Left colon (tissue), 2 donors: Measurements from ENCODE around the gene LAMB3. TPM values are rescaled to one million over a fixed set of nuclear protein-coding genes. Genes with fewer than 3 reads are reported as not detected.
A peak's percentile ranks its signal among the peaks of the same experiment; 100 is the strongest.

Experiments used
- ATAC-seq: fragments of 200-7000 bp; cut with Tn5 transposase; one replicate; pipeline ENCODE4 v1.9.1; 2020; ENCODE audit warnings: mild to moderate bottlenecking, moderate library complexity
- DNase-seq, 2 donors: peaks; one replicate each; pipeline ENCODE4 v3.0.0-alpha.2; 2020
- intact Hi-C, 2 donors: fragments of 100-400 bp; cut with DNase I in 1 of 2; cut with micrococcal nuclease in 1 of 2; formaldehyde crosslinking; loops; one replicate each; pipeline versions ENCODE4 v1.11.2 to v1.14.0; 2022; cut with DNase I, micrococcal nuclease
- total RNA-seq, 2 donors: library from RNA; stranded (reverse); fragmentation: NEBNext Ultra II Directional; extraction: Animal tissue kit (Norgen Biotek cat#: 25700); gene quantifications; one replicate each; pipeline ENCODE4 v1.2.1, GENCODE V29; 2021
- donor health status: DM: no; HTN: no; CAD: no.
- donor health status: DM: yes; HTN: yes; CAD: no.

LAMB3 gene
- total RNA-seq, 2 donors from 2014 or later, result 85.2 to 136 TPM

GRCh38 chr1:209643285-209644020, 8.8 kb downstream of the LAMB3 start:
- ATAC-seq (peak; percentile 46), DNase-seq (no peak)
- intact Hi-C loops, result no loop called here

DNA sequence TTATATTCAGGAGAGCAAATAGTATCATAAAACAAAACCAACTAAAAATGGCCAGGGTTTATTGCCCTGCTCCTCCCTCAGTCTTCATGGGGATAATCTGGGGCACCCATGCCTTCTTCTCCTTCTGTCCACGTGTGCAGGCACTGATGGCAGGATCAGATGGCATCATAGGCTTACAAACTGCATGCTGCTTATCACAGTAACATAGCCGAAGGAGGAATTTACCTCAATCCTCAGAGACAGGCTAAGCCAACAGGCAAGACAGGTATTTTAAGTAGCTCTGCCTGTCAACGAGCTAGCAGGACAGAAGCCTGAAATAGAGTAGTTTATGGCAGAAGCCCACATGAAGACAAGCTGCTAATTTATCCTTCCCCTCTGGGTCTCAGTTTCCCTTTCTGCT, 9.4 kb downstream of the LAMB3 start:
- ATAC-seq (peak; percentile 95), DNase-seq (peak in 1 of 2 donors; percentile 76)
- intact Hi-C loops, result no loop called here

GRCh38 chr1:209641832-209642172, 10.4 kb downstream of the LAMB3 start:
- DNase-seq (peak; percentile 54 to 74), ATAC-seq (no peak)
- intact Hi-C loops, result no loop called here

DNA sequence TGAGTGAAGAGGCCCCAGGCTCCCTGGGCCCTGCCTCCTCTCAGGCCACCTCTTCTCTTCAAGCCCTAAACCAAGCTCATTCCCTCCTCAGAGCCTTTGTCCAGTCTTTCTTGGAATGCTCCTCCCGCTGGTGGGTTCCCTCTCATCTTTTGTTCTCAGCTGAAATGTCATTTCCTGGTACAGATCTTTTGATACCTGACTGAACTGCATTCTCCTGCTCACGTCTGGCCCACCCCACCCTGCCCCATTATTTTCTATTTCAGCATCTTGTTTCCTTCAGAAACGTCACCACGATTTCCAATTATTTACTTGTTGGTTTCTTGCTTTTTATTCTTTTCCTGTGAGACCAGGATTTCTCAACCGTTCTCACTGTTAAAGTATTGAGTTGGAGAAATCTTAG, 16.4 kb downstream of the LAMB3 start:
- intact Hi-C loops, result loop anchor here in 1 of 2 donors (10.0 kb wide), 1 partner anchor 59 kb away; no protein-coding TSS in a partner anchor
- no peak for ATAC-seq

DNA sequence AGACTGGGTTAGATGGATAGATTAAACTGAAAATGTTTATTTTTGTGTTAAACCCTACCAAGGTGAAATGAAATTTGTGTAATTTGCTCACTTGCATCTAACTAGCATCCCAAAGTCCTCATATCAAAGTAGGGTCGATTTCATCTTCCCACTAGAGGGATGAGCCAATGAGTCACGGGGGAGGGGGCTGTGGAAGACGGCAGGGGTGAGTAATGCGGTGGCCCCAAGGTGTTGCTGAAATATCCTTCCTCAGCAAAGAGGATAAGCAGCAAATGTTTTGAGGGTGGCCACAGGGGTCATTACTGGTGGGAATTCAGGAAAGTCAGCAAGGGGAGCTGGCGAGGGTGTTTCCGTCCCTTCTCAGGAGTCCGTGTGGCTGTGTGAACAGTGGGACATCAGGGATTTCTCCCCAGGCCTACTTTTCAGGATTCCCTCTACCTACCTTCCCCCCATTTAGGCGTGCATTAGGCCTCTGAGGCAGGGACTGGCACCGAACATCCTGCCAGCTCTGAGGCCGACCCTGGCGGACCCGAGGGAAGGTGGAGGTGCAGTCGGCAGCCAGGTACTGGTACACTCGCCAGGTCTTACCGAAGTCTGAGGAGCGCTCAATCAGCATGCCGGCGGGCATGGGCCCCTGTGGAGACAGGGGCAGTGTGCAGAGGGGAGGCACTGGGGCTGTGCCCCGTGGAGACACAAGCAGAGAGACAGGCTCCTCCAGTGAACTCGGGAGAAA, 18.1 kb downstream of the LAMB3 start:
- intact Hi-C loops, result loop anchor here in 1 of 2 donors (10.0 kb wide), 1 partner anchor 61 kb away; no protein-coding TSS in a partner anchor
- DNase-seq, result no peak
- ATAC-seq, result no peak

More for the DNA sequence above, 16.4 kb downstream of the LAMB3 start:
- no peak for DNase-seq

DNA sequence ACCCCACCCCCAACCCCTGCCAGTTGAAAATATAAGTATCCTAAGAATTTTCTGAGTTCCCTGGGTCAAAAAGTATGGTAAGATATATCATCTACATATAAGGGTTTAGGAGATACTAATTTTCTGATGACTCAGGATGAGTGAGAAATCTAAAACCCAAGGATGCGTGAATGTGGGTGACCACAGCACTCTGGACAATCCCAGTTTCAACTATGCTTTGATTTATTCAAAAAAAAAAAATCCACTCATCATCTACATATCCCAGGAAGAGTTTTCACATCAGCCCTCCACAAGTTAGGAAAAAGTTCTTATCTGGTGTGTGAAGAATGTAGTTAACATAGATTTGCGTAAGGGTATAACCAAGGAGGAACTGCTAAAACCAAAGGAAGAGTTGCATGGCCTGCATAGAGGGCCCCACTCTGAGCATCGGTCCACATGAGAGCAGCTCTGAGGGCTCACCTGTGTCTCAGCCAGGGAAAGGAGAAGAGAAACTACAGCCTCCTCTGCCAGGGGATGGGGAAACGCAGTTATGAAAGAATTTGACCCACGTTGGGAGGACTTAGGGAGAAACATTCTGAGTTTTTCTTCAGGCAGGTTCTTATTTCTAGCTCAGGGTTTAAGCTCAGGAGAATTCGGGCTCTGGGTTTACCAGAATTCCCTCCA, 18.8 kb downstream of the LAMB3 start:
- no peak for DNase-seq
- intact Hi-C loops, result loop anchor here in 1 of 2 donors (10.0 kb wide), 1 partner anchor 61 kb away; no protein-coding TSS in a partner anchor
- no peak for ATAC-seq

GRCh38 chr1:209630383-209631225, 21.6 kb downstream of the LAMB3 start:
- peak; percentile 82 for ATAC-seq
- no peak for DNase-seq
- intact Hi-C loops, result loop anchor here in 1 of 2 donors (10.0 kb wide), 1 partner anchor 64 kb away; no protein-coding TSS in a partner anchor

DNA sequence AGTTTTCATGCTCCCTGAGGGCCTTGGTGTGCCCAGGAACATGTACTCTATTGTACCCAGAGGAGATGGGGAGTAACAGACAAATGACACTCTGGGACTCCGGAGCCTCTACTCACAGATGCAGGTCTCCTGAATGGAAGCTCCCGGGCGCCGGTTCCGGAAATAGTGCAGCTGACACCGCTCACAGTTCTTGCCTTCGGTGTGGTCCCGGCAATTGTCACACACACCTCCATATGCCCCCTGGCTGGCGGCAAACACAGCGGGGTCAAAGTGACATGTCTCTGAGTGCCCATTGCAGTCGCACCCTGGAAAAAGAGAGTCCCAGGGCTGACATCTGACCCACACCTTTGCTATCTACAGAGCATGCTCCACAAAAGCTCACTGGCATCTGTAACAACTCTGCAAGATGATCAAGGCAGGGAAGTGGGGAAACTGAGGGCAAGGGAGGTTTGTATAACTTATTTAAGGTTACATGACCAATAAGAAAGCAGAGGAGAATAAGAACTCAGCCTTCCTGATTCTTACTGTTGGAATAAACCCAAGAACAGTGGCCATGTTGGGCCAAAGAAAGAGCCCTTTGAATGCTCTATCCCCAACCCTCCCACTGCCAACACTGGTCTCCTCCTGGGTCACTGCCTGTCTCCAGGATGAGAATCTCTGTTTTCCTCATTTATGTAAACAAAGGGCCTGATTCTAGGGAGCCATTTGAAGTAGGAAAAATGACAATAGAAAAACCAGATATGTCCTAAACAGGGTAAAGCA, 22.4 kb downstream of the LAMB3 start:
- DNase-seq (no peak), ATAC-seq (no peak)
- intact Hi-C loops, result loop anchor here in 1 of 2 donors (10.0 kb wide), 1 partner anchor 65 kb away; no protein-coding TSS in a partner anchor

DNA sequence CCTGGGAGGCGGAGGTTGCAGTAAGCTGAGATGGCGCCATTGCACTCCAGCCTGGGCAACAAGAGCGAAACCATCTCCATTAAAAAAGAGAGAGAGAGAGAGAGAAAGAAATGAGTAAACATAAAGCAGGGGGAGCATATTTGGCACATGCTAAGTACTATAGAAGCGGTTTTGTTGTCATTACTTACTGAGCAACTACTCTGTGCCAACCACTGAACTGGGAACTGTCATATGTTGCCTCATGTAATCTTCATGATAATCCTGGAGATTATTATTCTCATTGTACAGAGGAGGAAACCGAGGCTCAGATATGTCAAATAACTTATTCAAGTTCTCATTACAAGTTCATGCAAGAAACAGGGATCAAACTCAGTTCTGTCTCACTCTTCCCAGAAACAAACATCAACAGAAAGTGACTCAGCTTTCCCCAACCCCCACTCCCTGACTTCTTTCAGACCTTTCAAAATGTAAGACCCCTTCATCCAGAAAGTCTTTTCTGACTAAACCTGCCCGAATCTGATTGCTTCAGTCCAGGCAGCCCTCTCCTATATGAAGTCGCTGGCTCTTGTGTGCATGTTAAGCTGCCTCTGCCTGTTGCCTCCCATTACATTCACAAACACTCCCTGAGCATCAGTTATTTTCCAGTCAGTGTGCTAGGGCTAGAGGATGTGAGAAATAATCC, 23.5 kb downstream of the LAMB3 start:
- ATAC-seq, result no peak
- intact Hi-C loops, result no loop called here

DNA sequence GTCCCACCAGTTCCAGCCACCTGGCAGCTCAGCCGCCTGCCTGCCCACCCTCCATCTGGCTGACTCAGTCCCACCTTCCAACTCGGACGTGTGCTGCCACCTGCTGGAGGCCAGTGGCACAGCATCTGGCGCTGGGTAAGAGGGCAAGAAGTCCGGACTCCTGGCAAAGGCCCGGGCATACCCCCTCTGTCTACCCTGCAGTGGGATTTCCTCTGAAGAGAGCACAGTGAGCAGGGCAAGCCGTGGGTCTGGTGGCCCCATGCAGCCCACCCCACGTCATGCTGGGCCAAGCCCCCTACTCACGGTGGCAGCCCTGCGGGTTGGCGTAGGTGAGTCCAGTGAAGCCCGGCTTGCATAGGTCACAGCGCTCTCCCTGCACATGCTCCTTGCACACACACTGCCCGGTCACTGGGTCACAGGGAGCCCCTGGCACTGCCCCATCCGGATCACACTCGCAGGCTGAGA, 24.5 kb downstream of the LAMB3 start:
- DNase-seq, result peak; percentile 50 to 70
- ATAC-seq, result peak; percentile 57
- intact Hi-C loops, result no loop called here

More for the DNA sequence above, 23.5 kb downstream of the LAMB3 start:
- DNase-seq, result no peak

DNA sequence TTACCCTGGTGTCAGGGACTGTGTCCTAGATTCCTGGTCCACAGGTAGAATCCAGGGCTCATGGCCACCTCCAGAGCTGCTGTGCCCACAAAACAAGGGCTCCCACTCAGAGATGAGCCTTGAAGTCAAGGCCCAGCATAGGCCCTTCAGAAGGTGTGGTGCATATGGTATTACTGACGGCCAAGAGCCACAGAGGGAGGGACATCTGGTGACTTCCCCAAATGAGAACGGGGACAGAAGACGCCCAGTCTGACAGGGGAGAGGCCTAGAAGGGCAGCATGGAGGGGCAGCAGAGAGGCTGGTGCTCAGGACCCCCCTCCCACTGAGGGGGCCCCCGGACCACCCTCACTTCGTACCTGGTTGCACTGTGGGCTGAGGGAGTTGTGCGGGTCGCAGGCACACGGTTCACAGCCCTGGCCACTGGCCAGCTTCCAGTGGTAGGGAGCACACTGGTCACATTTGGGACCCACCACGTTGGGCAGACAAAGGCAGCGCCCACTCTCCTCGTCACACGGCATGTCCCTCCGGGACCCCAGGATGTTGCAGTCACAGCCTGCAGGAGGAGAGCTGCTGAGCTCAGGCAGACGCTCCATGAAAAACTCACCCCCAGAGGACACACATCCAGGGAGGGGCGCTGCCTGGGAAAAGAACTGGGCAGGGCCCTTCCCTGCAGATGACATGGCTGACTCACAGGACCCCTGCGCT, 25.0 kb downstream of the LAMB3 start:
- DNase-seq (no peak), ATAC-seq (no peak)
- intact Hi-C loops, result no loop called here

DNA sequence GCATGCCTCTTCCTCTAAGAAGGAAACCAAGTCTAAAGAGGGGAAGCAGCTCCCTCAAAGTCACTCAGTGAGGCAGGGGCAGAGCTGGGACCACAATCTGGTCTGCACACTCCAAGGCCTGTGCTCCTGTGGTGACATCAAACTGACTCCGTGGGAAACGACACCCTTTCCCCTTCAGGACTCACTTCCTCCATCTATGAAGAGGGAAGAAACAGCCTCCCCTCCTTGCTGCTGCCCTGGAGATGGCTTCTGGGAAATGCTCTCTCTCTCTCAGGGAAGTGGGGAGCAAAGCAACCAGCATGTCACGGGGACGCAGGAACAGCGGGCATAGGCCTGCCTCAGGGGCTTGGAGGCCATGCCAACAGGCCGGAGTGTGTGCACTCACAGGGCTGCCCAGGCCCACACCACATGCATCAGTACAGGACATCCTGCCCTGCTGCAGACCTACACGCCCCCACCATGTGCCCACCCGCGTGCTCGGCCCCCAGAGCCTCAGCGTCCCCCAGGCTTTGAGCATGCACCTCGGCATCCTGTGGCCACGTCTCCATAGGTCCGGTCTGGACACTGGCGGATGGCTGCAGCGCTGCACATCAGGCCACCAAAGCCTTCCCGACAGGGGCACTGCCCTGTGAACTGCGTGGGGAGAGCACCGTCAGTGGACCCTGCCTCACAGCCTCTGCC, 25.7 kb downstream of the LAMB3 start:
- intact Hi-C loops, result no loop called here
- DNase-seq, result no peak
- no peak for ATAC-seq

GRCh38 chr1:209625791-209626285, 26.4 kb downstream of the LAMB3 start:
- intact Hi-C loops, result no loop called here
- ATAC-seq (no peak), DNase-seq (no peak)

DNA sequence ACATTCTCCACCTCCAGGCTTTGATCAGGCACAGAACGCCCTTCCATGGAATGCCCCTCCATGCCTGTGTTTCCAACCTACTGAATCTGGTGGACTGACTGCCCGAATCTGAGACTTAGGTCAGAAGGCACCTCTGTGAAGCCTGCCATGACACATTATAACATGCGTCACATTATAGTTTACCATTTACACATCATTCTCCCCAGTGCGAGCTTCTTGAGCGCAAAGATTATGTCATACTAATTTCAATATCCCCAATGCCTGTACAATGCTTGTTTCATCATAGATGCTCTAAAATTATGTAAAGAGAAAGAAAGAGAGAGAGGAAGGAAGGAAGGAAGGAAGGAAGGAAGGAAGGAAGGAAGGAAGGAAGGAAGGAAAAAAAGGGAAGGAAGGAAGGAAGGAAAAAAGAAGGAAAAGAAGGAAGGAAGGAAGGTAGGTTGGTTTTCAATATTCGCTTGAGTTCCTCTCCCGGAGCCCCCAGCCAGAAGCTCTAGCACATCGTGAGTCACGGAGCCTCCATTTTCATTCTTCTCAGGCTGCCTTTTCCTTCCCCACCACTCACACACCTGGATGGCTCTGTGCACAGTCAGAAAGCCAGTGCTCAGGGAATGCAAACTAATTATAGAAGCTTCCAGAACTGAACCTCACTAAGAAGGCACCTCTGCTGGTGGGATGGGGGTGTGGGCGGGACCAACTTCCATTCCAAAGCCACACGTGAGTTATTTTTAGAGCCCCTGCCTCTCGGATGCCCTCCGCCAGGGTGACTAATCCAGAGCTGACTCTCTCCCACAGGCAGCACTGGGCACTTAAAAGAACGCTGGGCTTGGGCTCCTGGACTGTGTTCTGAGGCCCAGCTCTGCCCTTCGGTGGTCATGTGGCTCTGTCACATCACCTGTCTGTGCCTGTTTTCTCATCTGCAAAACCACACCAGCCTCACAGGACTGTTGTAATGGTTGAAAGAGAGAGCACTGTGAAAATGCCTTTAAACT, 27.4 kb downstream of the LAMB3 start:
- DNase-seq, result no peak
- intact Hi-C loops, result no loop called here
- ATAC-seq, result no peak
